ENCODE data around the gene KIF6.

DNA sequence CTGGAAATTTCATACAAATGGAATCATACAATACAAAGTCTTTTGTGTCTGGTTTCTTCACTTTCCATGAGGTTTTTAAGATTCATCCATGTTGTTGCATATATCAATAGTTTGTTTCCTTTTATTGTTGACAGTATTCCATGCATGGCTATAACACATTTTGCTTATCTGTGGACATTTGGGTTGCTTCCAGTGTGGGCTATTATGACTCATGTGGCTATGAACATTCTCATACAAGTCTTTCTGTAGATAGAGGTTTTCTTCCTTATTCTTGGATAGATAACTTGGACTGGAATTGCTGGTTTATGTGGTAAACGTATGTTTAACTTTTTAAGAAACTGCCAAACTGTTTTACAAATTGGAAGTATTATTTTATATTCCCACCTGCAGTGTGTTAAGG lies 30.0 kb upstream of the KIF6 start:
- TF ChIP-seq POLR2A (IDR thresholded peaks at IDR 0.05) = no peak
- TF ChIP-seq, protein P1, sequence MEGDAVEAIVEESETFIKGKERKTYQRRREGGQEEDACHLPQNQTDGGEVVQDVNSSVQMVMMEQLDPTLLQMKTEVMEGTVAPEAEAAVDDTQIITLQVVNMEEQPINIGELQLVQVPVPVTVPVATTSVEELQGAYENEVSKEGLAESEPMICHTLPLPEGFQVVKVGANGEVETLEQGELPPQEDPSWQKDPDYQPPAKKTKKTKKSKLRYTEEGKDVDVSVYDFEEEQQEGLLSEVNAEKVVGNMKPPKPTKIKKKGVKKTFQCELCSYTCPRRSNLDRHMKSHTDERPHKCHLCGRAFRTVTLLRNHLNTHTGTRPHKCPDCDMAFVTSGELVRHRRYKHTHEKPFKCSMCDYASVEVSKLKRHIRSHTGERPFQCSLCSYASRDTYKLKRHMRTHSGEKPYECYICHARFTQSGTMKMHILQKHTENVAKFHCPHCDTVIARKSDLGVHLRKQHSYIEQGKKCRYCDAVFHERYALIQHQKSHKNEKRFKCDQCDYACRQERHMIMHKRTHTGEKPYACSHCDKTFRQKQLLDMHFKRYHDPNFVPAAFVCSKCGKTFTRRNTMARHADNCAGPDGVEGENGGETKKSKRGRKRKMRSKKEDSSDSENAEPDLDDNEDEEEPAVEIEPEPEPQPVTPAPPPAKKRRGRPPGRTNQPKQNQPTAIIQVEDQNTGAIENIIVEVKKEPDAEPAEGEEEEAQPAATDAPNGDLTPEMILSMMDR (IDR thresholded peaks at IDR 0.05 in 4 of 5, conservative IDR thresholded peaks at IDR 0.05 in 1 of 5) = no peak

Data from gastrocnemius medialis (tissue), 4 donors.